Osteocyte (in vitro differentiated cells): Measurements from ENCODE around the gene LRRC71. TPM values are rescaled to one million over a fixed set of nuclear protein-coding genes. Genes with fewer than 3 reads are reported as not detected.

Experiments used
- DNase-seq: peaks from one replicate; pipeline ENCODE4 v3.0.0; 2021; ENCODE audit warnings: mixed read lengths; ENCODE audit not compliant: unreplicated experiment; ENCODE audit errors: extremely low spot score
- H3K27ac Mint-ChIP-seq: one replicate; pipeline ENCODE4 v1.8.0; 2021; ENCODE audit warnings: mild to moderate bottlenecking, mixed read lengths; ENCODE audit not compliant: unreplicated experiment
- H3K27me3 Mint-ChIP-seq: one replicate; pipeline ENCODE4 v1.8.0; 2021; ENCODE audit warnings: mixed read lengths; ENCODE audit not compliant: unreplicated experiment
- H3K36me3 Mint-ChIP-seq: one replicate; pipeline ENCODE4 v1.8.0; 2021; ENCODE audit warnings: mixed read lengths; ENCODE audit not compliant: unreplicated experiment
- H3K4me1 Mint-ChIP-seq: one replicate; pipeline ENCODE4 v1.8.0; 2021; ENCODE audit warnings: mixed read lengths; ENCODE audit not compliant: unreplicated experiment
- H3K4me3 Mint-ChIP-seq: one replicate; pipeline ENCODE4 v1.8.0; 2021; ENCODE audit warnings: mild to moderate bottlenecking, moderate library complexity, mixed read lengths; ENCODE audit not compliant: unreplicated experiment
- H3K9me3 Mint-ChIP-seq: one replicate; pipeline ENCODE4 v1.8.0; 2021; ENCODE audit warnings: mixed read lengths; ENCODE audit not compliant: unreplicated experiment
- total RNA-seq: library from RNA; stranded (reverse); gene quantifications from 2 replicates; pipeline ENCODE4 v1.2.1, GENCODE V29; 2021
- TF ChIP-seq, protein P1 (sequence below): fragments of 200-600 bp; sonication (generic); IDR thresholded peaks from 2 replicates; pipeline ENCODE4 v1.5.0; 2021; ENCODE audit warnings: antibody characterized with exemption, mild to moderate bottlenecking, moderate library complexity

The LRRC71 gene
- total RNA-seq, 1 donor from 2014 or later = 0.35 TPM

DNA sequence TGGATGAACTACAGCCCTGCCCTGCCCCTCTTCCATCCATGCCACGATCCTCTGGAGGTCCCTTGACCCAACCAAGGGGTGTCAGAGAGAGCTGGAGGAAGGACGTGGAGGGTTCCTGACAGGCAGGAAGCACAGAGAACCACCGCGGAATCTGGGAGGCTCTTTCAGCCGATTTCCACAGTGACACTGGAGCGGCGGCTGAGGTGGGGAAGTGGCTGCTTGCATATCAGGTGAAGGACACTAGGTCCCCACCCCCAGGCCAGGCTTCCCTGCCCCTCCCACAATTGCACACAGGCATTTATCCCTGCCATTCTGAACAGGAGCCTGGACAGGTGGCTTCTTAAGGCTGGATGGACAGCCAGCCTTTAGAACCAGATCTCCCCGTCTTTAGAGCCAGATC, 17.5 kb downstream of the LRRC71 start:
- Mint-ChIP-seq H3K9me3 (no peaks in the 10 kb centered on the region), H3K27ac (no peak overlapping the region), H3K27me3 (no peaks in the 10 kb centered on the region), H3K36me3 (peaks cover 24% of the 10 kb centered on the region), H3K4me1 (no peaks in the 10 kb centered on the region), H3K4me3 (no peak overlapping the region)
- no peak for DNase-seq
- TF ChIP-seq, protein P1, sequence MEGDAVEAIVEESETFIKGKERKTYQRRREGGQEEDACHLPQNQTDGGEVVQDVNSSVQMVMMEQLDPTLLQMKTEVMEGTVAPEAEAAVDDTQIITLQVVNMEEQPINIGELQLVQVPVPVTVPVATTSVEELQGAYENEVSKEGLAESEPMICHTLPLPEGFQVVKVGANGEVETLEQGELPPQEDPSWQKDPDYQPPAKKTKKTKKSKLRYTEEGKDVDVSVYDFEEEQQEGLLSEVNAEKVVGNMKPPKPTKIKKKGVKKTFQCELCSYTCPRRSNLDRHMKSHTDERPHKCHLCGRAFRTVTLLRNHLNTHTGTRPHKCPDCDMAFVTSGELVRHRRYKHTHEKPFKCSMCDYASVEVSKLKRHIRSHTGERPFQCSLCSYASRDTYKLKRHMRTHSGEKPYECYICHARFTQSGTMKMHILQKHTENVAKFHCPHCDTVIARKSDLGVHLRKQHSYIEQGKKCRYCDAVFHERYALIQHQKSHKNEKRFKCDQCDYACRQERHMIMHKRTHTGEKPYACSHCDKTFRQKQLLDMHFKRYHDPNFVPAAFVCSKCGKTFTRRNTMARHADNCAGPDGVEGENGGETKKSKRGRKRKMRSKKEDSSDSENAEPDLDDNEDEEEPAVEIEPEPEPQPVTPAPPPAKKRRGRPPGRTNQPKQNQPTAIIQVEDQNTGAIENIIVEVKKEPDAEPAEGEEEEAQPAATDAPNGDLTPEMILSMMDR = no peak

DNA sequence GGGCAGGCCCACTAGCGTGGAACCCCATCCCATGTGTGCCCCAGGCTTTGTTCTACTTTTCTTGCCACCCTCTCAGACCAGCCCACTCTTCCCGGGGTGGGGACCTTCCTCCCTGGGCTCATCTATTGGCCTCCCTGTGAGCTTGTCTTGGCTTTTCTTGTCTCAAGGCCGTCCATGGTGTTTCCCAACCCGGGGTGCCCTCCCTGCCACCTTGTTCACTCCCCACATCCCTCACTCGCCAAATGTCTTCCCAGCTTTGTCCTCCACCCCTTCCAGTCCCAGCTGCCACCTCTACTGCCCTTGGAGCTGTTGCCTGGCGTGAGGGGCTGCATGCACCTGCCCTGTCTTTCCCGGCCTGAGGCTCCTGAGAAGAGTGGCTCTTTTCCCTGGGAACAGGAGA, 18.4 kb downstream of the LRRC71 start:
- peaks cover 30% of the 10 kb centered on the region for H3K36me3 Mint-ChIP-seq
- no peak for DNase-seq
- TF ChIP-seq, protein P1 = no peak
- no peak overlapping the region for H3K4me3 Mint-ChIP-seq
- no peaks in the 10 kb centered on the region for H3K27me3 Mint-ChIP-seq
- no peaks in the 10 kb centered on the region for H3K9me3 Mint-ChIP-seq
- H3K27ac Mint-ChIP-seq = no peak overlapping the region
- no peaks in the 10 kb centered on the region for H3K4me1 Mint-ChIP-seq

DNA sequence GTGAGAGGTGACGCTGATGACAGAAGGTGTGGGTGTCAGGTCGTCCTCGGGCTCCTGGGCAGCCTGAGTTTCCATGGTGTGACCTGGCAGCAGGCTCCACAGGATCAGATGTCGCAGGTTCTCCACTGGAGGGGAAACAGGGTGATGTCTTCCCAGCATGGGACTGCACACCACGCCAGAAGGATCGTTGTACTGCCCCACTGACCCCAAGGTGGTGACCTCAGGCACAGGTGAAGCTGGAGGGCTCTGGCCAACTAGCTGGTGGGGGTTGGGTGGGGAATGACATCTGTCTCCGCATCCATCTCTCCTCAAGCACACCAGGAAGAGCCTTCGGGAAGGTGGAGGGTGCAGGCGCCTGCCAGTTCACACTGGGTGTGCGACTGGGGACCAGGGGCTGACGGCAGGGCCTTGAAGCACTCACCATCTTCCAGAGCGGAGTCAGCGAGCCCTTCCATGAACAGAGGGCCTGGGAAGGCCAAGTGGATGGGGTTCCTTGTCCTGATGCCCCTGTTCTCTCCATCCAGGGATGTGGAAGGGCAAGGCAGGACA, 19.4 kb downstream of the LRRC71 start:
- no peak overlapping the region for H3K4me3 Mint-ChIP-seq
- no peaks in the 10 kb centered on the region for H3K27me3 Mint-ChIP-seq
- peaks cover 39% of the 10 kb centered on the region for H3K36me3 Mint-ChIP-seq
- no peaks in the 10 kb centered on the region for H3K4me1 Mint-ChIP-seq
- H3K9me3 Mint-ChIP-seq = no peaks in the 10 kb centered on the region
- TF ChIP-seq, protein P1 = no peak
- no peak for DNase-seq
- H3K27ac Mint-ChIP-seq = no peak overlapping the region

DNA sequence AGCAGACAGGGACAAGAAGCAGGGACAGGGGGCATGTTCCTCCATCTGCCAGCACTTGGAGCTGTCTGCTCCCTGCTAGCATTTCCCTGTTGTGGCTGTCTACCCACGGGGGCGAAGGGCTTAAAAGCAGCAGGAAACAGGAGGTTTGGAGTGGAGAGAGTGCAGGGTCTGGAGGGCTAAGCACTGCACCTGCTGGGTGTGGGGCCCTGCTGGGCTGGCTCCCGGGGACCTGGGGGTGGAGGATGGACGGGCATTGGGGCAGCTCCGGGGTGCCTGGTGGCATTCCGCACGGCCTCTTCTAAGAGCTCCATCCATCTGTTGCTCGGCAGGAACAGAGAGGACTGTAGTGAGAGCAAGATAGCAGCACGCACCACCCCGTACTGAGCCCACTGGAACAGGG, 21.2 kb downstream of the LRRC71 start:
- H3K9me3 Mint-ChIP-seq = no peaks in the 10 kb centered on the region
- no peaks in the 10 kb centered on the region for H3K27me3 Mint-ChIP-seq
- no peak for DNase-seq
- no peaks in the 10 kb centered on the region for H3K4me1 Mint-ChIP-seq
- no peak overlapping the region for H3K27ac Mint-ChIP-seq
- TF ChIP-seq, protein P1 = no peak
- peaks cover 55% of the 10 kb centered on the region for H3K36me3 Mint-ChIP-seq
- H3K4me3 Mint-ChIP-seq = no peak overlapping the region

DNA sequence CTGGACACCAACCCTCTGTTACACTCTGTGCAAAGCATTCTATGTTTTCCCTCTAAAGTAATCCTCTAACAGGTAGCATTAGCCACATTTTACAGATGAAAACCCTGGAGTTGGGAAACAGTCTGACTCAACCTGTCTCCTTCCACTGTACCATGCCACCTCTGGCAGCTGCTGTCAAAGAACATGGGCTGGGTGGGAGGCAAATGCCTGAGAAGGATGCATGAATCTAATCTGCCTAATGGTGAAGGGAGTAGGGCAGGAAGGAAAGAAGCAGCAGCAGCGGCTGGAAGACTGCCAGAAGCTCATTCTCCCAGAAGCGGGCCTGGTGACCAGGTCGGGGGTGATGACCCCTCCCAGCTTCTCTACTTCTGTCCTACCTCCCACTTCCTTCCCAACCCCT, 21.7 kb downstream of the LRRC71 start:
- Mint-ChIP-seq H3K4me1 (no peaks in the 10 kb centered on the region), H3K27ac (no peak overlapping the region)

More for the DNA sequence above, 21.7 kb downstream of the LRRC71 start:
- Mint-ChIP-seq H3K4me3 (no peak overlapping the region), H3K9me3 (no peaks in the 10 kb centered on the region), H3K27me3 (no peaks in the 10 kb centered on the region), H3K36me3 (peaks cover 60% of the 10 kb centered on the region)
- DNase-seq = no peak
- TF ChIP-seq, protein P1 = no peak
